ENCODE measurements around the gene TSNAXIP1.

DNA sequence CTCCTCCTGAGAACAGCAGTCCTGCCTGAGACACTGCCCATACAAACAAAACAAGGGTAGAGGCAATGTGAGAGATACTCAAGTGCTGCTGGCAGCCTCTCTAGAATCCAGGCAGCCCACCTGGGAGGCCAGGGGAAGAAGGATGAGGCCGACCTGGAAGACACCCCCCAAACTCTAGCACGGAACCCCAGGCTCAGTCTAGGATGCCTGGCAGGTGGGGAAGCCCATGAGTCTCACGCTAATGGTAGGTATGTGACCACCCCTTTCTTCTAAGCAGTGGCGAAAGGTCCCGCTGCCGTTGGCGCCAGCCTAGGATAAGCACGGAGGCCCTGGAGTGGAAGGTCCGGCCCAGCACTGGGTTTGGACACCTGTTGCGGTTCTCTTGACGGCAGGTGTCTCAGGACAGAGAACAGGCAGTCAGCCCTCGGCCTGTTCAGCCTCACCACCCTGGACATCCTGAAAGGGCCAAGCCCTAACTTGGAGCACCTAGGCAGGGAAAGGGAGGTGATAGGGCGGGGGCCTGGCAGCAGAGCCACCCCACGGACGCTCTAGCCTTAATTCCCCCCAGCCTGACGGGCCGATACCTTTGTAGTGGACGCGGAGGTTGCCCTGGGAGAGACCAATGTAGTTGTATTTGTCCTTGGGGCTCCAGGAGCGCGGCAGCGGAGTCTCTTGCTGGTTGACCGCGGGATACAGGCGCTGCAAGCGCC, 816 bp upstream of the TSNAXIP1 start:
- TF ChIP-seq, protein P1, sequence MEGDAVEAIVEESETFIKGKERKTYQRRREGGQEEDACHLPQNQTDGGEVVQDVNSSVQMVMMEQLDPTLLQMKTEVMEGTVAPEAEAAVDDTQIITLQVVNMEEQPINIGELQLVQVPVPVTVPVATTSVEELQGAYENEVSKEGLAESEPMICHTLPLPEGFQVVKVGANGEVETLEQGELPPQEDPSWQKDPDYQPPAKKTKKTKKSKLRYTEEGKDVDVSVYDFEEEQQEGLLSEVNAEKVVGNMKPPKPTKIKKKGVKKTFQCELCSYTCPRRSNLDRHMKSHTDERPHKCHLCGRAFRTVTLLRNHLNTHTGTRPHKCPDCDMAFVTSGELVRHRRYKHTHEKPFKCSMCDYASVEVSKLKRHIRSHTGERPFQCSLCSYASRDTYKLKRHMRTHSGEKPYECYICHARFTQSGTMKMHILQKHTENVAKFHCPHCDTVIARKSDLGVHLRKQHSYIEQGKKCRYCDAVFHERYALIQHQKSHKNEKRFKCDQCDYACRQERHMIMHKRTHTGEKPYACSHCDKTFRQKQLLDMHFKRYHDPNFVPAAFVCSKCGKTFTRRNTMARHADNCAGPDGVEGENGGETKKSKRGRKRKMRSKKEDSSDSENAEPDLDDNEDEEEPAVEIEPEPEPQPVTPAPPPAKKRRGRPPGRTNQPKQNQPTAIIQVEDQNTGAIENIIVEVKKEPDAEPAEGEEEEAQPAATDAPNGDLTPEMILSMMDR (conservative IDR thresholded peaks at IDR 0.05; ENCODE audit: low read length): no peak
- TF ChIP-seq EZH2phosphoT487 (IDR thresholded peaks at IDR 0.05; ENCODE audit: borderline replicate concordance): no peak

Measured in Loucy (cell line).